ENCODE results near the gene UCN. TPM values are rescaled to one million over a fixed set of nuclear protein-coding genes. Genes with fewer than 3 reads are reported as not detected.
"Not testable (repeated sequence)": the region's sequence is repeated elsewhere in the genome, so short reads cannot be mapped to it uniquely, and the experiment has no call there.

UCN gene
- total RNA-seq, 3 donors from 2014 or later, result 0.80 to 8.8 (median 4.6) TPM

- DNase-seq (ENCODE audit: low spot score in 2 of 2), result no peak
- intact Hi-C loops (cut with DNase I; ENCODE audit: low total_unique reads), result no loop called here
- H3K4me3 ChIP-seq, result no peak overlapping the region
- no peaks in the 10 kb centered on the region for H3K27me3 ChIP-seq
- H3K36me3 ChIP-seq, result no peaks in the 10 kb centered on the region
- TF ChIP-seq POLR2AphosphoS5 (IDR thresholded peaks at IDR 0.05), result no peak
- no peak for TF ChIP-seq CTCF (IDR thresholded peaks at IDR 0.05)
- no peak for TF ChIP-seq POLR2A (IDR thresholded peaks at IDR 0.05)
- no peaks in the 10 kb centered on the region for H3K9me3 ChIP-seq
- H3K27ac ChIP-seq, result no peak overlapping the region
- no peaks in the 10 kb centered on the region for H3K4me1 ChIP-seq
These were observed 30.2 kb downstream of the UCN start for GRCh38 chr2:27278010-27278409.

- H3K9me3 ChIP-seq, result no peaks in the 10 kb centered on the region
- peaks cover 0 to under 1% of the 10 kb centered on the region in 2 donors for H3K27me3 ChIP-seq
- intact Hi-C loops (cut with DNase I; ENCODE audit: low total_unique reads), result no loop called here
- H3K27ac ChIP-seq, result no peak within 1 kb of the TSS
- H3K4me1 ChIP-seq, result no peaks in the 10 kb centered on the region
- no peak within 1 kb of the TSS for H3K4me3 ChIP-seq
- DNase-seq (ENCODE audit: low spot score in 2 of 2), result no peak
- no peaks in the 10 kb centered on the region for H3K36me3 ChIP-seq
- TF ChIP-seq POLR2A (IDR thresholded peaks at IDR 0.05) (no peak), POLR2AphosphoS5 (IDR thresholded peaks at IDR 0.05) (no peak), CTCF (IDR thresholded peaks at IDR 0.05) (no peak)
These were observed 32.8 kb downstream of the UCN start, which contains the start of gene DNAJC5G for GRCh38 chr2:27275211-27276150. Gene DNAJC5G (plus strand): TSS chr2:27275433. CDS start chr2:27276729, 1,296 bp downstream.

GRCh38 chr2:27272537-27273522 is 35.4 kb downstream of the UCN start:
- H3K36me3 ChIP-seq; H3K4me3 ChIP-seq; DNase-seq (ENCODE audit: low spot score in 2 of 2); H3K9me3 ChIP-seq; H3K4me1 ChIP-seq; H3K27me3 ChIP-seq; intact Hi-C loops (cut with DNase I; ENCODE audit: low total_unique reads); H3K27ac ChIP-seq: not testable (repeated sequence)

GRCh38 chr2:27271631-27272340 is 36.5 kb downstream of the UCN start:
- Histone ChIP-seq H3K27me3 (peaks cover 0 to 7% of the 10 kb centered on the region in 2 donors), H3K4me3 (no peak overlapping the region), H3K36me3 (no peaks in the 10 kb centered on the region), H3K27ac (no peak overlapping the region), H3K9me3 (no peaks in the 10 kb centered on the region), H3K4me1 (no peaks in the 10 kb centered on the region)
- intact Hi-C loops (cut with DNase I; ENCODE audit: low total_unique reads), result no loop called here
- no peak for DNase-seq (ENCODE audit: low spot score in 2 of 2)
- TF ChIP-seq POLR2AphosphoS5 (IDR thresholded peaks at IDR 0.05), result no peak
- TF ChIP-seq POLR2A (IDR thresholded peaks at IDR 0.05), result no peak
- TF ChIP-seq CTCF (IDR thresholded peaks at IDR 0.05), result no peak

GRCh38 chr2:27270670-27271069 is 37.6 kb downstream of the UCN start:
- intact Hi-C loops (cut with DNase I; ENCODE audit: low total_unique reads), result no loop called here
- no peak for DNase-seq (ENCODE audit: low spot score in 2 of 2)
- no peak overlapping the region for H3K4me3 ChIP-seq
- peaks cover 0 to 7% of the 10 kb centered on the region in 2 donors for H3K27me3 ChIP-seq
- H3K4me1 ChIP-seq, result no peaks in the 10 kb centered on the region
- H3K36me3 ChIP-seq, result no peaks in the 10 kb centered on the region
- no peak overlapping the region for H3K27ac ChIP-seq
- H3K9me3 ChIP-seq, result no peaks in the 10 kb centered on the region
- no peak for TF ChIP-seq CTCF (IDR thresholded peaks at IDR 0.05)
- TF ChIP-seq POLR2A (IDR thresholded peaks at IDR 0.05), result no peak
- no peak for TF ChIP-seq POLR2AphosphoS5 (IDR thresholded peaks at IDR 0.05)
